Ishikawa (cell line): ENCODE measurements around the gene ADD3.

ENCODE experiments used
- CEBPB ChIP-seq: IDR thresholded peaks from 2 replicates; pipeline ENCODE4 v1.6.1; 2012
- CREB1 ChIP-seq: IDR thresholded peaks from 2 replicates; pipeline ENCODE4 v1.6.1; 2012; ENCODE audit warnings: low read depth
- EGR1 ChIP-seq: IDR thresholded peaks from 2 replicates; pipeline ENCODE4 v1.6.1; 2012
- EP300 ChIP-seq: IDR thresholded peaks from 2 replicates; pipeline ENCODE4 v1.6.1; 2012; ENCODE audit warnings: borderline replicate concordance
- FOXM1 ChIP-seq: IDR thresholded peaks from 2 replicates; pipeline ENCODE4 v1.6.1; 2012; ENCODE audit warnings: low read depth, borderline replicate concordance
- MAX ChIP-seq: IDR thresholded peaks from 2 replicates; pipeline ENCODE4 v1.6.1; 2012
- NFIC ChIP-seq: IDR thresholded peaks from 2 replicates; pipeline ENCODE4 v1.6.1; 2012
- RAD21 ChIP-seq: IDR thresholded peaks from 2 replicates; pipeline ENCODE4 v1.6.1; 2012; ENCODE audit warnings: low read depth
- REST ChIP-seq: IDR thresholded peaks from 2 replicates; pipeline ENCODE4 v1.6.1; 2012; ENCODE audit warnings: low read depth, mild to moderate bottlenecking
- TAF1 ChIP-seq: IDR thresholded peaks from 2 replicates; pipeline ENCODE4 v1.6.1; 2012; ENCODE audit warnings: low read depth, mild to moderate bottlenecking
- TCF12 ChIP-seq: IDR thresholded peaks from 2 replicates; pipeline ENCODE4 v1.6.1; 2012; ENCODE audit warnings: low read depth
- TEAD4 ChIP-seq: IDR thresholded peaks from 2 replicates; pipeline ENCODE4 v1.6.1; 2012
- USF1 ChIP-seq: IDR thresholded peaks from 2 replicates; pipeline ENCODE4 v1.6.1; 2012
- YY1 ChIP-seq: IDR thresholded peaks from 2 replicates; pipeline ENCODE4 v1.6.1; 2012; ENCODE audit warnings: low read depth
- ZBTB7A ChIP-seq: IDR thresholded peaks from 2 replicates; pipeline ENCODE4 v1.6.1; 2012; ENCODE audit warnings: low read depth

The ADD3 gene

GRCh38 chr10:109991266-109991855 is 16.4 kb upstream of the ADD3 start:
- no peak for TF ChIP-seq ZBTB7A
- TF ChIP-seq TCF12: no peak
- no peak for TF ChIP-seq EP300
- TF ChIP-seq TAF1: no peak
- TF ChIP-seq MAX: no peak
- no peak for TF ChIP-seq FOXM1
- TF ChIP-seq CEBPB: no peak
- TF ChIP-seq CREB1: no peak
- no peak for TF ChIP-seq TEAD4
- TF ChIP-seq NFIC: no peak
- TF ChIP-seq YY1: no peak
- TF ChIP-seq EGR1: no peak
- TF ChIP-seq REST: no peak
- no peak for TF ChIP-seq RAD21

GRCh38 chr10:109992485-109992884 is 15.3 kb upstream of the ADD3 start:
- TF ChIP-seq EGR1 (no peak), NFIC (no peak), RAD21 (no peak), REST (no peak), TAF1 (no peak), USF1 (no peak), CEBPB (no peak), EP300 (no peak), MAX (no peak), FOXM1 (no peak), ZBTB7A (no peak), TCF12 (no peak), TEAD4 (no peak), CREB1 (no peak), YY1 (no peak)

- TF ChIP-seq CREB1: no peak
- TF ChIP-seq FOXM1: no peak
- TF ChIP-seq YY1: no peak
- no peak for TF ChIP-seq TCF12
- no peak for TF ChIP-seq NFIC
- no peak for TF ChIP-seq RAD21
These were observed 14.0 kb upstream of the ADD3 start for GRCh38 chr10:109993551-109994330.

- TF ChIP-seq REST (no peak), TAF1 (no peak), CREB1 (no peak), ZBTB7A (no peak), NFIC (no peak), USF1 (no peak), EP300 (no peak), EGR1 (no peak), YY1 (no peak), CEBPB (no peak), TEAD4 (no peak), TCF12 (no peak), RAD21 (no peak), FOXM1 (no peak), MAX (no peak)
These were observed 12.8 kb upstream of the ADD3 start for GRCh38 chr10:109994711-109995577.
